Effector memory CD4-positive, alpha-beta T cell (primary cell): ENCODE measurements around the gene DROSHA.
"Not testable (repeated sequence)": the region's sequence is repeated elsewhere in the genome, so short reads cannot be mapped to it uniquely, and the experiment has no call there.

Experiments
- DNase-seq, 3 donors: peaks; one replicate each; pipeline ENCODE4 v3.0.0-alpha.2; 2020
- H3K27ac ChIP-seq: 2 replicates; pipeline ENCODE4 v1.7.0; 2013; ENCODE audit warnings: mild to moderate bottlenecking, low read length, moderate library complexity; ENCODE audit not compliant: insufficient read depth, poor library complexity, severe bottlenecking
- H3K27me3 ChIP-seq: replicated peaks from 2 replicates; pipeline ENCODE4 v1.7.0; 2013; ENCODE audit warnings: mild to moderate bottlenecking, low read length; ENCODE audit not compliant: insufficient read depth, control insufficient read depth, poor library complexity, severe bottlenecking
- H3K36me3 ChIP-seq: 2 replicates; pipeline ENCODE4 v1.7.0; 2013; ENCODE audit warnings: mild to moderate bottlenecking, low read length, moderate library complexity; ENCODE audit not compliant: control insufficient read depth, insufficient read depth
- H3K4me1 ChIP-seq: 2 replicates; pipeline ENCODE4 v1.7.0; 2013; ENCODE audit warnings: low read length, mild to moderate bottlenecking; ENCODE audit not compliant: control insufficient read depth, insufficient read depth, poor library complexity, severe bottlenecking
- H3K4me3 ChIP-seq: 2 replicates; pipeline ENCODE4 v1.7.0; 2013; ENCODE audit warnings: low read length, low read depth, mild to moderate bottlenecking; ENCODE audit not compliant: insufficient read depth, poor library complexity, severe bottlenecking
- H3K9me3 ChIP-seq: 2 replicates; pipeline ENCODE4 v1.7.0; 2013; ENCODE audit warnings: mild to moderate bottlenecking, low read length, moderate library complexity; ENCODE audit not compliant: control insufficient read depth

Gene DROSHA

GRCh38 chr5:31559942-31560341, 28.0 kb upstream of the DROSHA start:
- Histone ChIP-seq H3K27me3 (no peaks in the 10 kb centered on the region), H3K36me3 (peaks cover 4% of the 10 kb centered on the region)
- no peak for DNase-seq

DNA sequence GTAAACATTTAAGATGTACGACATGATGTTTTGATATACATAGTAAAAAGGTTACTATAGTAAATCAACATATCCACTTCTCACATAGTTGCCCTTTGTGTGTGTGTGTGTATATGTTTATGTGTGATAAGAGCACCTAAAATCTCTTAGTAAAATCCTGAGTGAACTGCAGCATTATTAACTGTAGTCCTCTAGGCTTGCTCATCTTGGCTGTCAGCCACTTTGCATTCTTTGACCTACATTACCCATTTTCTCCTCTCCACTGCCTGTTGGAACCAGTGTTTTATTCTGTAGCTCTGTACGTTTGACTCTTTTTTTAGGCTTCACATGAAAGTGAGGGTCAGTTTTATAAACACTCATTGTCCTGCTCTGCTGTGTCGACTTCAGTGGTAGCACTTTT, 24.6 kb upstream of the DROSHA start:
- Histone ChIP-seq H3K4me3 (no peak overlapping the region), H3K27ac (no peak overlapping the region), H3K4me1 (no peaks in the 10 kb centered on the region), H3K27me3 (no peaks in the 10 kb centered on the region), H3K9me3 (no peaks in the 10 kb centered on the region), H3K36me3 (peaks cover 28% of the 10 kb centered on the region)
- no peak for DNase-seq

More at GRCh38 chr5:31559942-31560341, 28.0 kb upstream of the DROSHA start:
- H3K9me3 ChIP-seq: no peaks in the 10 kb centered on the region
- no peaks in the 10 kb centered on the region for H3K4me1 ChIP-seq
- H3K4me3 ChIP-seq: no peak overlapping the region
- H3K27ac ChIP-seq: no peak overlapping the region

- H3K27me3 ChIP-seq: no peaks in the 10 kb centered on the region
- no peaks in the 10 kb centered on the region for H3K9me3 ChIP-seq
- no peaks in the 10 kb centered on the region for H3K4me1 ChIP-seq
- peaks cover 33% of the 10 kb centered on the region for H3K36me3 ChIP-seq
- DNase-seq: no peak
- H3K4me3 ChIP-seq: no peak overlapping the region
- no peak overlapping the region for H3K27ac ChIP-seq
Measured at GRCh38 chr5:31554552-31554951, 22.7 kb upstream of the DROSHA start.

GRCh38 chr5:31553863-31554262, 22.0 kb upstream of the DROSHA start:
- H3K27ac ChIP-seq: no peak overlapping the region
- no peak overlapping the region for H3K4me3 ChIP-seq
- no peaks in the 10 kb centered on the region for H3K27me3 ChIP-seq
- no peaks in the 10 kb centered on the region for H3K4me1 ChIP-seq
- no peaks in the 10 kb centered on the region for H3K9me3 ChIP-seq
- peaks cover 33% of the 10 kb centered on the region for H3K36me3 ChIP-seq
- no peak for DNase-seq

GRCh38 chr5:31551878-31552277, 20.0 kb upstream of the DROSHA start:
- Histone ChIP-seq H3K27me3 (no peaks in the 10 kb centered on the region), H3K27ac (no peak overlapping the region), H3K9me3 (no peaks in the 10 kb centered on the region), H3K4me1 (no peaks in the 10 kb centered on the region), H3K36me3 (peaks cover 40% of the 10 kb centered on the region), H3K4me3 (no peak overlapping the region)
- DNase-seq: no peak

DNA sequence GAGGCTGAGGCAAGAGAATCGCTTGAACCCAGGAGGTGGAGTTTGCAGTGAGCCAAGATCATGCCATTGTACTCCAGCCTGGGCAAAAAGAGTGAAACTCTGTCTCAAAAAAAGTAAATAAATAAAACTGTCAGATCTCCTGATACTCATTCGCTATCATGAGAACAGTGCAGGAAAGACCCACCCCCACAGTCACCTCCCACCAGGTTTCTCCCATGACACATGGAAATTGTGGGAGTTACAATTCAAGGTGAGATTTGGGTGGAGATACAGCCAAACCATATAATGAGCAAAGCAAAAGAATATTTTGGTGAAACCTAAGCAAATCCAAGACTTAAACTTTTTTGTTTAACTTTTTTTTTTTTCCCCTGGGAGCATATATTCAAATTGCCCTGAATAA, 17.2 kb upstream of the DROSHA start:
- H3K4me3 ChIP-seq, H3K27ac ChIP-seq, H3K9me3 ChIP-seq, H3K27me3 ChIP-seq, DNase-seq, H3K4me1 ChIP-seq: not testable (repeated sequence)
- H3K36me3 ChIP-seq: peaks cover 56% of the 10 kb centered on the region

- peaks cover 5% of the 10 kb centered on the region for H3K4me1 ChIP-seq
- no peak overlapping the region for H3K4me3 ChIP-seq
- H3K27ac ChIP-seq: no peak overlapping the region
- no peak for DNase-seq
- H3K27me3 ChIP-seq: no peaks in the 10 kb centered on the region
- H3K36me3 ChIP-seq: peaks cover 53% of the 10 kb centered on the region
- no peaks in the 10 kb centered on the region for H3K9me3 ChIP-seq
Measured at GRCh38 chr5:31537851-31538250, 6.0 kb upstream of the DROSHA start.

GRCh38 chr5:31537349-31537748, 5.5 kb upstream of the DROSHA start:
- peaks cover 48% of the 10 kb centered on the region for H3K36me3 ChIP-seq
- peaks cover 5% of the 10 kb centered on the region for H3K4me1 ChIP-seq
- no peak overlapping the region for H3K27ac ChIP-seq
- no peaks in the 10 kb centered on the region for H3K9me3 ChIP-seq
- H3K27me3 ChIP-seq: no peaks in the 10 kb centered on the region
- no peak overlapping the region for H3K4me3 ChIP-seq
- DNase-seq: no peak

DNA sequence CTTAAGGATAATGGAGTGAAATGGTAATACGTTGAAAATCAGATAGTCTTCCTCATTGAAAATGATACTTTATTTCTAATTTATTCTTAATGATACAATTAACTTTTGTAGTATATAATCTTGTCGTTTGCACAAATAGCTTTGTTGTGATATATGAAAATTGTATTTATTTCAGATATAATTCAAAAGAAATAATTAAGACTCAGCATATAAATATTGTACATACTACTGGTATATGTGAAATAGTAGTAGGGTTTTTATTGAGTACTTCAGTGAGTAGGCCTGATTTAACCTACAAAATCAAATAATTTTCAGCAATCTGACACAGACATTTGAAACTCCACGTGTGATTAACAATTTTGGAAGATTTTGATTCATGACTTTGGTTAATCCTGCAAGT, 5.0 kb upstream of the DROSHA start:
- Histone ChIP-seq H3K4me3 (no peak overlapping the region), H3K36me3 (peaks cover 44% of the 10 kb centered on the region), H3K9me3 (no peaks in the 10 kb centered on the region), H3K27ac (no peak overlapping the region), H3K27me3 (no peaks in the 10 kb centered on the region), H3K4me1 (peaks cover 5% of the 10 kb centered on the region)
- DNase-seq: no peak

- no peaks in the 10 kb centered on the region for H3K27me3 ChIP-seq
- no peak for DNase-seq
- peaks cover 23% of the 10 kb centered on the region for H3K36me3 ChIP-seq
- H3K4me1 ChIP-seq: peaks cover 10% of the 10 kb centered on the region
- H3K27ac ChIP-seq: no peak overlapping the region
- H3K9me3 ChIP-seq: no peaks in the 10 kb centered on the region
- H3K4me3 ChIP-seq: no peak overlapping the region
Measured at GRCh38 chr5:31534527-31535046, 2.7 kb upstream of the DROSHA start.

DNA sequence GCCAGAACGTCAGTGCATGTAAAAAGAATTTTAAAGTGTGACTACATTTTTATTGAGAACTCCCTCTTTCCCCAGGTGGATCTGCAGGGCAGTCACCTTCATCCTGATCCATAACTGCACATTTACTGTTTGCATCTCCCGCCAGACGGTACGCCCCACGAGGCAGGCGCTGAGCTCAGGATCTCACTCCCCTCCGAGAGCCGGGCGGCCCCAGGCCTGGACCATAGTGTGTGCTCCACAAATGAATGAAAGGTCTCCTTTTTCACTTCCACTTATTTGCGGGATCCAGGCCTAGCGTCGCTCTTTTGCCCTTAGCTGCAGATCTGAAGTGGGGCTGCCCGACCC, 378 bp downstream of the DROSHA start:
- DNase-seq: no peak
- Histone ChIP-seq H3K4me1 (peaks cover 10% of the 10 kb centered on the region), H3K36me3 (peaks cover 20% of the 10 kb centered on the region)

More for the DNA sequence above, 378 bp downstream of the DROSHA start:
- Histone ChIP-seq H3K27me3 (no peaks in the 10 kb centered on the region), H3K9me3 (no peaks in the 10 kb centered on the region), H3K27ac (peak overlapping the region; percentile 68), H3K4me3 (peak overlapping the region; percentile 90)
